ENCODE data around the gene ENPP6.

DNA sequence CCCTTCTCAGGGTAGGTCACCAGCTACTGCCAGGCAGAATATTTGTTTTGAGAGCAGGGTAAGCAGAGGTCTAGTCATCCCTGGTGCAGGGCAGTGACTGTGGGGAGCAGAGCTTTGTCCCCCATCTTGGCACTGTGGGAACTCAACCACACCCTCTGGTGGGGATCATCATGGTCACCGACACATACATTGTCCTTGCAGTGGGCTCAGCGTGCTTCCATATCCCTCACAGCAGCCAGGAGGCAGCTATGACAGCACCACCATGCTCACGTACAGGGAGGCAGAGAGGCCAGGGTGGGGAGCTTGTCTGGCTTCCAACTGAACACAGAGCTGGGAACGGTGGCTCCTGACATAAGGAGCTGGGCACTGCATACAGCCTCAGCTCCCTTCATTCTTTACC lies 102.3 kb downstream of the ENPP6 start:
- TF ChIP-seq POLR2A (IDR thresholded peaks at IDR 0.05): no peak
- no peak for TF ChIP-seq CTCF (IDR thresholded peaks at IDR 0.05)
